Adrenal gland (tissue), 5 donors: ENCODE data around the gene UPP2.

Experiments used
- CTCF ChIP-seq, 6 experiments: fragments of 450-650 bp in 4 of 6; fragments of 200-600 bp in 2 of 6; sonication (generic) in 1 of 6; IDR thresholded peaks; 1 replicate in 5 of 6; 2 replicates in 1 of 6; pipeline versions ENCODE4 v1.5.1 to v1.8.0; 2016 to 2021; ENCODE audit warnings: antibody characterized with exemption in 6 of 6, mild to moderate bottlenecking in 2 of 6, moderate library complexity in 1 of 6
- POLR2A ChIP-seq, 2 donors: fragments of 450-650 bp; IDR thresholded peaks; one replicate each; pipeline ENCODE4 v1.6.1; 2017; ENCODE audit warnings: antibody characterized with exemption in 2 of 2, mild to moderate bottlenecking in 2 of 2, moderate library complexity in 1 of 2
- donor health status: DM: no; HTN: no; CAD: no.

GRCh38 chr2:158094487-158095092 is 7.1 kb upstream of the UPP2 start:
- TF ChIP-seq CTCF (IDR thresholded peaks at IDR 0.05) (no peak), POLR2A (IDR thresholded peaks at IDR 0.05) (no peak)
